ENCODE measurements around the gene C2CD4D. TPM values are rescaled to one million over a fixed set of nuclear protein-coding genes. Genes with fewer than 3 reads are reported as not detected.

Gene C2CD4D
- not detected in 2 replicates for total RNA-seq

DNA sequence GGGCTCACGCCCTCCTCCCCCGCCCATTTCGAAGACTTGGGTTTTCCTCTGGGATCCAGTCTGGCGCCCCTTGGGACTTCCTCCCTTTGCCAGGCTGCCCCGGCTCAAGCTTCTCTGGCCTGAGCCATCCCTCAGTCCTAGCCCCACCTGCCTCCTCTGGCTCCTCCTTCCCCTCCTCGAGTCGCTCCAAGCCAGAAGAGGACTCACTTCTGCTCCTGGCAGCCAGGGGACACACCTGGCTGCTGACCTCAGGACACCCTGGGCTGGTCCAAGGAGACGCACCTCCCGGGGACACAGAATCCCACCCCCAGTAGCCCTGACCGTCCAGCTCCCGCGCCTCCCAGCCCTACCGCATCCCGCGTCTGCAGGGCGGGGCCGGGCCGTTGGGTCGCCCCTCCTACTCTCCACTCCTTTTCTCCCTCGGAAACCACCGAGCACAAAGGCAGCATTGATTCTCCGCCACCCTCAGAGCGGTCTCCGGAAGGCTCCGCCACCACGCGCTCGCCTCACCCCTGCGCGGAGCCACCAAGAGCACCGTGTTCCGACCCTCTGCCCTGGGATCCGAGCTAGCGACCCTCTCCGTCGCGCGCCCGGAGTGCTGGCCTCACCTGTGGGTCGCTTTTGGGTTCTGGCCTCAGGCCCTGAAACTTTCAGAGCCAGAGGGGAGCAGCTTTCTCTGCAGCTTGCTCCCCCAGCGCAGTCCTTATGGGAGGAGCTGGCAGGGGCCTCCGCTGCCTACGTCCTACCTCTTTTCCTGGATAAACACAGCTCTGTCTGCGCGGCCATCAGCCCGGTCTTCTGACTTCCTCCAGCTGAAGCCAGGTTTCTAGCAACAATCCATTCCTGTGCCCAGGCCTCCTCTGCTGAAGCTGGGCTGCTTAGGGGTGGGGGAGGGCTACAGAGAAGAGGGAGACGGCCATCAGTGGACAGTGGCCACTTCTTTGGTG, at the start of gene C2CD4D:
Gene C2CD4D, minus strand, starts transcription at position 364 of the 947 bp plus-strand sequence. CDS start 831 bp downstream, outside the sequence.

GRCh38 chr1:151853411-151853943, 13.9 kb upstream of the C2CD4D start, which contains the start of gene THEM5:
TSS of gene THEM5 (minus strand) at chr1:151853712. CDS start at chr1:151853565, 147 bp downstream.

GRCh38 chr1:151831605-151832004, 8.0 kb downstream of the C2CD4D start, which contains the start of gene RORC:
TSS of gene RORC (minus strand) at chr1:151831802. CDS start at chr1:151831764, 38 bp downstream.

GRCh38 chr1:151805066-151805820, 34.4 kb downstream of the C2CD4D start, which contains the start of gene LINGO4:
TSS of gene LINGO4 (minus strand) at chr1:151805419. CDS start at chr1:151802704, 2,715 bp downstream.

GRCh38 chr1:151790071-151790939, 49.3 kb downstream of the C2CD4D start, which contains the start of gene TDRKH:
TSS of gene TDRKH (minus strand) at chr1:151790500. CDS start at chr1:151783022, 7,478 bp downstream.

Small RNA genes lying within 50 kb of the gene (small RNA-seq; reads per million reads assigned to genes)
- gene RF00019: not detected

Other genes starting within 250 kb of the C2CD4D start
- 28.3 and 33.2 TPM in 2 replicates for gene SNX27, start 227.8 kb downstream of the C2CD4D start, total RNA-seq
- gene CELF3, start 123.0 kb downstream of the C2CD4D start, total RNA-seq: not detected in 2 replicates
- gene RIIAD1, start 118.3 kb downstream of the C2CD4D start, total RNA-seq: not detected in 2 replicates
- gene MRPL9, start 76.3 kb downstream of the C2CD4D start, total RNA-seq: 88.6 and 91.9 TPM in 2 replicates
- gene TDRKH, start 49.3 kb downstream of the C2CD4D start, total RNA-seq: 1.8 and 3.5 TPM in 2 replicates
- not detected in 2 replicates for gene LINGO4, start 34.4 kb downstream of the C2CD4D start, total RNA-seq
- gene RORC, start 8.0 kb downstream of the C2CD4D start, total RNA-seq: not detected in 2 replicates
- gene THEM5, start 13.9 kb upstream of the C2CD4D start, total RNA-seq: not detected in 2 replicates
- 11.4 and 13.1 TPM in 2 replicates for gene THEM4, start 69.7 kb upstream of the C2CD4D start, total RNA-seq
- gene S100A10, start 154.0 kb upstream of the C2CD4D start, total RNA-seq: 147 and 245 TPM in 2 replicates
- gene S100A11, start 197.2 kb upstream of the C2CD4D start, total RNA-seq: 192 and 236 TPM in 2 replicates
- not detected in 2 replicates for gene TCHHL1, start 249.2 kb upstream of the C2CD4D start, total RNA-seq